Epidermal melanocyte (primary cell): ENCODE data around the gene ZBTB16.

ENCODE experiments used
- DNase-seq: peaks from one replicate; pipeline ENCODE4 v3.0.0; 2011; ENCODE audit warnings: low spot score; ENCODE audit not compliant: insufficient read length

The ZBTB16 gene

GRCh38 chr11:114207096-114207495 lies 147.6 kb downstream of the ZBTB16 start:
- DNase-seq: no peak

- no peak for DNase-seq
Observed at GRCh38 chr11:114208377-114208776, 148.9 kb downstream of the ZBTB16 start.

GRCh38 chr11:114209343-114209742 lies 149.8 kb downstream of the ZBTB16 start:
- no peak for DNase-seq

GRCh38 chr11:114209904-114210303 lies 150.4 kb downstream of the ZBTB16 start:
- no peak for DNase-seq

- DNase-seq: no peak
Observed at GRCh38 chr11:114211444-114212121, 152.1 kb downstream of the ZBTB16 start.

GRCh38 chr11:114213622-114214021 lies 154.1 kb downstream of the ZBTB16 start:
- no peak for DNase-seq

- DNase-seq: no peak
Observed at GRCh38 chr11:114215428-114215827, 155.9 kb downstream of the ZBTB16 start.

- DNase-seq: no peak
Observed at GRCh38 chr11:114215871-114216795, 156.6 kb downstream of the ZBTB16 start.

GRCh38 chr11:114216796-114217180 lies 157.3 kb downstream of the ZBTB16 start:
- DNase-seq: no peak

- DNase-seq: no peak
Observed at GRCh38 chr11:114218508-114218907, 159.0 kb downstream of the ZBTB16 start.

GRCh38 chr11:114219559-114220349 lies 160.2 kb downstream of the ZBTB16 start:
- DNase-seq: no peak

GRCh38 chr11:114221037-114221436 lies 161.5 kb downstream of the ZBTB16 start:
- DNase-seq: no peak

GRCh38 chr11:114225661-114226060 lies 166.2 kb downstream of the ZBTB16 start:
- DNase-seq: no peak

GRCh38 chr11:114226356-114226755 lies 166.8 kb downstream of the ZBTB16 start:
- no peak for DNase-seq

GRCh38 chr11:114228435-114229411 lies 169.2 kb downstream of the ZBTB16 start:
- DNase-seq: no peak

- DNase-seq: no peak
Observed at GRCh38 chr11:114230031-114230704, 170.7 kb downstream of the ZBTB16 start.

GRCh38 chr11:114232400-114233059 lies 173.0 kb downstream of the ZBTB16 start:
- DNase-seq: no peak

GRCh38 chr11:114233755-114234154 lies 174.2 kb downstream of the ZBTB16 start:
- DNase-seq: no peak

GRCh38 chr11:114236829-114237228 lies 177.3 kb downstream of the ZBTB16 start:
- DNase-seq: no peak
